Neural cell (in vitro differentiated cells): Measurements from ENCODE around the gene CD164. TPM values are rescaled to one million over a fixed set of nuclear protein-coding genes. Genes with fewer than 3 reads are reported as not detected.

Experiments
- H2AFZ ChIP-seq: fragments of 200-600, 300-800 bp; sonication (generic), shearing (Covaris generic); 2 replicates; pipeline ENCODE4 v1.6.0; 2014; ENCODE audit warnings: low read depth, mild to moderate bottlenecking, antibody characterized with exemption, low read length, moderate library complexity
- H3F3A ChIP-seq: fragments of 200-600 bp; shearing (Covaris generic); 2 replicates; pipeline ENCODE4 v1.6.1; 2016; ENCODE audit warnings: mild to moderate bottlenecking, moderate library complexity, mixed read lengths, antibody characterized with exemption, low read length; ENCODE audit not compliant: insufficient read depth, poor library complexity, severe bottlenecking
- H3K27ac ChIP-seq: fragments of 200-600, 300-800 bp; sonication (generic), shearing (Covaris generic); 2 replicates; pipeline ENCODE4 v1.5.1; 2014; ENCODE audit warnings: mild to moderate bottlenecking, low read length, moderate library complexity
- H3K27me3 ChIP-seq: fragments of 300-800, 200-600 bp; sonication (generic), shearing (Covaris generic); 2 replicates; pipeline ENCODE4 v1.6.0; 2014; ENCODE audit warnings: mild to moderate bottlenecking, low read depth, low read length, moderate library complexity; ENCODE audit not compliant: insufficient read depth
- H3K36me3 ChIP-seq: fragments of 300-800, 200-600 bp; sonication (generic), shearing (Covaris generic); 2 replicates; pipeline ENCODE4 v1.5.1; 2014; ENCODE audit warnings: mild to moderate bottlenecking, antibody characterized with exemption, low read length, moderate library complexity; ENCODE audit not compliant: insufficient read depth
- H3K4me2 ChIP-seq: fragments of 300-800, 200-600 bp; sonication (generic), shearing (Covaris generic); 2 replicates; pipeline ENCODE4 v1.6.0; 2014; ENCODE audit warnings: mild to moderate bottlenecking, low read length
- H3K4me3 ChIP-seq: fragments of 300-800, 200-600 bp; sonication (generic), shearing (Covaris generic); 2 replicates; pipeline ENCODE4 v1.5.1; 2014; ENCODE audit warnings: mild to moderate bottlenecking, low read length, moderate library complexity
- H3K79me2 ChIP-seq: fragments of 200-600 bp; shearing (Covaris generic); replicated peaks from 2 replicates; pipeline ENCODE4 v1.6.0; 2014; ENCODE audit warnings: mild to moderate bottlenecking, low read length, moderate library complexity; ENCODE audit not compliant: insufficient read depth
- H3K9ac ChIP-seq: fragments of 300-800, 200-600 bp; sonication (generic), shearing (Covaris generic); 2 replicates; pipeline ENCODE4 v1.6.1; 2016; ENCODE audit warnings: mild to moderate bottlenecking, low read length, mixed read lengths
- H3K9me2 ChIP-seq: fragments of 200-600 bp; shearing (Covaris generic); 2 replicates; pipeline ENCODE4 v1.6.1; 2016; ENCODE audit warnings: mild to moderate bottlenecking, low read length, mixed read lengths; ENCODE audit not compliant: insufficient read depth
- H3K9me3 ChIP-seq: fragments of 200-600, 300-800 bp; sonication (generic), shearing (Covaris generic); 2 replicates; pipeline ENCODE4 v1.6.1; 2016; ENCODE audit warnings: mild to moderate bottlenecking, mixed run types, low read length, moderate library complexity, mixed read lengths
- H4K20me1 ChIP-seq: fragments of 200-600 bp; shearing (Covaris generic); 2 replicates; pipeline ENCODE4 v1.6.1; 2016; ENCODE audit warnings: mild to moderate bottlenecking, mixed run types; ENCODE audit not compliant: insufficient read depth
- CTCF ChIP-seq: fragments of 450-650 bp; IDR thresholded peaks from 2 replicates; pipeline ENCODE4 v1.5.1; 2014; ENCODE audit warnings: antibody characterized with exemption, mild to moderate bottlenecking, moderate library complexity; ENCODE audit not compliant: poor library complexity, severe bottlenecking
- EP300 ChIP-seq: fragments of 450-650 bp; conservative IDR thresholded peaks from 2 replicates; pipeline ENCODE4 v1.6.1; 2014; ENCODE audit warnings: antibody characterized with exemption, mild to moderate bottlenecking, moderate library complexity; ENCODE audit not compliant: poor library complexity, severe bottlenecking
- EZH2 ChIP-seq: fragments of 200-600, 300-800 bp; shearing (Covaris generic), sonication (generic); IDR thresholded peaks from 2 replicates; pipeline ENCODE4 v1.6.1; 2014; ENCODE audit warnings: antibody characterized with exemption, low read length, borderline replicate concordance, mild to moderate bottlenecking; ENCODE audit not compliant: insufficient read depth, poor library complexity, severe bottlenecking
- MXI1 ChIP-seq: fragments of 450-650 bp; conservative IDR thresholded peaks from 2 replicates; pipeline ENCODE4 v1.6.1; 2014; ENCODE audit warnings: antibody characterized with exemption, mild to moderate bottlenecking; ENCODE audit not compliant: poor library complexity, severe bottlenecking
- POLR2AphosphoS5 ChIP-seq: IDR thresholded peaks from 2 replicates; pipeline ENCODE4 v1.6.1; 2012
- RAD21 ChIP-seq: fragments of 450-650 bp; conservative IDR thresholded peaks from 2 replicates; pipeline ENCODE4 v1.6.1; 2014; ENCODE audit warnings: antibody characterized with exemption, mild to moderate bottlenecking, moderate library complexity
- SMC3 ChIP-seq: fragments of 450-650 bp; conservative IDR thresholded peaks from 2 replicates; pipeline ENCODE4 v1.6.1; 2014; ENCODE audit warnings: antibody characterized with exemption, mild to moderate bottlenecking, moderate library complexity; ENCODE audit not compliant: poor library complexity
- TAF1 ChIP-seq: IDR thresholded peaks from 2 replicates; pipeline ENCODE4 v1.6.1; 2012; ENCODE audit warnings: low read depth
- polyA plus RNA-seq: library from polyadenylated mRNA; depleted of rRNA; stranded (reverse); fragments of >200 nt; gene quantifications from 2 replicates; pipeline ENCODE4 v1.2.3, GENCODE V29; 2014
- TF ChIP-seq, protein P1 (sequence below): IDR thresholded peaks from 2 replicates; pipeline ENCODE4 v1.6.1; 2012; ENCODE audit warnings: borderline replicate concordance

The CD164 gene
- polyA plus RNA-seq, 1 donor from 2014 or later = 42.6 TPM

- no peaks in the 10 kb centered on the region for H3K9me2 ChIP-seq
- no peaks in the 10 kb centered on the region for H3K9me3 ChIP-seq
- H3K27me3 ChIP-seq = no peaks in the 10 kb centered on the region
- H3K4me3 ChIP-seq = no peak overlapping the region
- H3K9ac ChIP-seq = no peak overlapping the region
- TF ChIP-seq RAD21 = no peak
- TF ChIP-seq EP300 = no peak
- no peak for TF ChIP-seq POLR2AphosphoS5
- no peak for TF ChIP-seq EZH2
- TF ChIP-seq, protein P1, sequence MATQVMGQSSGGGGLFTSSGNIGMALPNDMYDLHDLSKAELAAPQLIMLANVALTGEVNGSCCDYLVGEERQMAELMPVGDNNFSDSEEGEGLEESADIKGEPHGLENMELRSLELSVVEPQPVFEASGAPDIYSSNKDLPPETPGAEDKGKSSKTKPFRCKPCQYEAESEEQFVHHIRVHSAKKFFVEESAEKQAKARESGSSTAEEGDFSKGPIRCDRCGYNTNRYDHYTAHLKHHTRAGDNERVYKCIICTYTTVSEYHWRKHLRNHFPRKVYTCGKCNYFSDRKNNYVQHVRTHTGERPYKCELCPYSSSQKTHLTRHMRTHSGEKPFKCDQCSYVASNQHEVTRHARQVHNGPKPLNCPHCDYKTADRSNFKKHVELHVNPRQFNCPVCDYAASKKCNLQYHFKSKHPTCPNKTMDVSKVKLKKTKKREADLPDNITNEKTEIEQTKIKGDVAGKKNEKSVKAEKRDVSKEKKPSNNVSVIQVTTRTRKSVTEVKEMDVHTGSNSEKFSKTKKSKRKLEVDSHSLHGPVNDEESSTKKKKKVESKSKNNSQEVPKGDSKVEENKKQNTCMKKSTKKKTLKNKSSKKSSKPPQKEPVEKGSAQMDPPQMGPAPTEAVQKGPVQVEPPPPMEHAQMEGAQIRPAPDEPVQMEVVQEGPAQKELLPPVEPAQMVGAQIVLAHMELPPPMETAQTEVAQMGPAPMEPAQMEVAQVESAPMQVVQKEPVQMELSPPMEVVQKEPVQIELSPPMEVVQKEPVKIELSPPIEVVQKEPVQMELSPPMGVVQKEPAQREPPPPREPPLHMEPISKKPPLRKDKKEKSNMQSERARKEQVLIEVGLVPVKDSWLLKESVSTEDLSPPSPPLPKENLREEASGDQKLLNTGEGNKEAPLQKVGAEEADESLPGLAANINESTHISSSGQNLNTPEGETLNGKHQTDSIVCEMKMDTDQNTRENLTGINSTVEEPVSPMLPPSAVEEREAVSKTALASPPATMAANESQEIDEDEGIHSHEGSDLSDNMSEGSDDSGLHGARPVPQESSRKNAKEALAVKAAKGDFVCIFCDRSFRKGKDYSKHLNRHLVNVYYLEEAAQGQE = no peak
- no peak for TF ChIP-seq TAF1
- no peak for TF ChIP-seq CTCF
- TF ChIP-seq SMC3 = no peak
- TF ChIP-seq MXI1 = no peak
- no peak overlapping the region for H3K27ac ChIP-seq
- no peaks in the 10 kb centered on the region for H3K36me3 ChIP-seq
- H4K20me1 ChIP-seq = no peaks in the 10 kb centered on the region
- no peaks in the 10 kb centered on the region for H3K79me2 ChIP-seq
- H2AFZ ChIP-seq = no peak overlapping the region
- H3K4me2 ChIP-seq = no peak overlapping the region
- H3F3A ChIP-seq = no peaks in the 10 kb centered on the region
These were observed 13.9 kb upstream of the CD164 start for GRCh38 chr6:109396046-109396718.

DNA sequence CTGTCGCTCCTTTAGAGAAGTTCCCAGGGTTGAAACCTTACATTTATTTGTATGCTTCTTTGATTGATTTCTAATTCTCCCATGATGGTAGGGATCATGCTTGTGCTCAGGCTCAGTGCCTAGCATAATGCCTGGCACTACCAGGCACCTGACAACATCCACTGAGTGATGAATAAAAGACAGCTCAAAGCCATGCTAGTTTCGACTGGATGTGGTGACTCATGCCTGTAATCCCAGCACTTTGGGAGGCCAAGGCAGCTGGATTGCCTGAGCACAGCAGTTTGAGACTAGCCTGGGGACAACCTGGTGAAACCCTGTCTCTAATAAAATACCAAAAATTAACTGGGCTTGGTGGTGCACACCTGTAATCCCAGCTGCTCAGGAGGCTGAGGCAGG is 11.6 kb upstream of the CD164 start:
- Histone ChIP-seq H3K27ac (no peak overlapping the region), H3K79me2 (no peaks in the 10 kb centered on the region), H3K9me3 (no peaks in the 10 kb centered on the region), H3K9me2 (no peaks in the 10 kb centered on the region), H3K9ac (no peak overlapping the region), H3F3A (no peaks in the 10 kb centered on the region), H4K20me1 (no peaks in the 10 kb centered on the region), H3K36me3 (no peaks in the 10 kb centered on the region), H3K4me2 (no peak overlapping the region), H3K27me3 (no peaks in the 10 kb centered on the region), H3K4me3 (no peak overlapping the region), H2AFZ (no peak overlapping the region)
- TF ChIP-seq, protein P1 = no peak
- TF ChIP-seq TAF1 (no peak), SMC3 (no peak), EP300 (no peak)
